ENCODE data around the gene ASPSCR1. TPM values are rescaled to one million over a fixed set of nuclear protein-coding genes. Genes with fewer than 3 reads are reported as not detected.
"Not testable (repeated sequence)": the region's sequence is repeated elsewhere in the genome, so short reads cannot be mapped to it uniquely, and the experiment has no call there.

Gene ASPSCR1
- total RNA-seq, 1 donor from 2014 or later: 38.2 TPM

DNA sequence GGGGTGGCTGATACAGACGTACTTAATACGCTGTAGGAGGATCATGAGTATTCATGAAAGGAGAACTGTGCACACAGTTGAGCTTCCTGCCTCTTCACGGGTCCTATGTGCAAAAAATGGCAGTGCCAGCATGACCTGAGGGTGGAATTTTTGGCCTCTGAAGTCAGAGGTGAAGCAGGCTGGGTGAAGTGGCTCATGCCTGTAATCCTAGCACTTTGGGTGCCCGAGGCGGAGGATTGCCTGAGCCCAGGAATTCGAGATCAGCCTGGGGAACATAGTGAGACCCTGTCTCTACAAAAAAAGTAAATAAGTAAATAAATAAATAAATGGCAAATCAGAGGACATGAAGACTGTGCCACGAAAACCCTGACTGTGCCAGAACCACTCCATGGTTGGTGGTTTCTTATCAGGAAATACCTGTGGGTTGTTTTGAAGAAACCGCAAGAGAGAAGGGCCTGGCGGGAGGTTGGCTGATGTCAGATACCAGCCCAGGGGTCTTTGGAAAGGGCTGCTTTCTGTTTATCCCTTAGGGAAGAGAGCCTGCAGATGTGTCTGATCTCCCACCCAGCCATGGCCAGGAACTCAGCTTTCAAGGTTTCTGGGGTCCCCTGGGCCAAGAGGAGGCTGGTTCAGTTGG lies 3.4 kb downstream of the ASPSCR1 start:
- intact Hi-C loops (cut with micrococcal nuclease): no loop called here

DNA sequence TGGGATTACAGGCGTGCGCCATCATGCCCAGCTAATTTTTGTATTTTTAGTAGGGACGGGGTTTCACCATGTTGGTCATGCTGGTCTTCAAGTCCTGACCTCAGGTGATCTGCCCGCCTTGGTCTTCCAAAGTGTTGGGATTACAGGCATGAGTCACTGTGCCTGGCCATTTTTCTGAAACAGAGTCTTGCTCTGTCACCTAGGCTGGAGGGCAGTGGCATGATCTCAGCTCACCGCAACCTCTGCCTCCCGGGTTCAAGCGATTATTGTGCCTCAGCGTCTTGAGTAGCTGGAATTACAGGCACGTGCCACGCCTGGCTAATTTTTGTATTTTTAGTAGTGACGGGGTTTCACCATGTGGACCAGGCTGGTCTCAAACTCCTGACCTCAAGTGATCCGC lies 4.1 kb downstream of the ASPSCR1 start:
- intact Hi-C loops (cut with micrococcal nuclease): not testable (repeated sequence)

DNA sequence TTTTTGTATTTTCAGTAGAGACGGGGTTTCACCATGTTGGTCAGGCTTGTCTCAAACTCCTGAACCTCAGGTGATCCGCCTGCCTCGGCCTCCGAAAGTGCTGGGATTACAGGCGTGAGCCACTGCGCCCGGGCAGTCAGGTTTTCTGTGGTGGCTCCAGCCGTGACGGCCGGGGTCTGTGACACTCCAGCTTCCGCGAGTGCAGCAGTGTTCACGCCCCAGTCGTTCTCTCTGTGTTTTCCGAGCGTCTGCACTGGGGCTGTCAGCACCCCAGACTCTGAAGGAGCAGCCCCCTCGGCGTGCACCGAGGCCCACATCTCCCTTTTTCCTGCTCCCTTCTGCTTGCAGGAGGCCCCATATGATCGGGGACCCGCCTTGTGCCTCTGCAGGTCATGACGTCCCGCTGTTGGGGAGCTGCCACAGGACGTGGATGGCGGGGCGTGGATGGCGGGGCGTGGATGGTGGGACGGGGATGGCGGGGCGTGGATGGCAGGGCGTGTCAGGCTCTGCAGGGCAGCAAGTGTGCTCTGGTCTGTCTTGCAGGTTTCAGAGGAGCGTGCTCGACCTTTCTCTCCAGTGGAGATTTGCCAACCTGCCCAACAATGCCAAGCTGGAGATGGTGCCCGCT lies 5.7 kb downstream of the ASPSCR1 start:
- intact Hi-C loops (cut with micrococcal nuclease): no loop called here

DNA sequence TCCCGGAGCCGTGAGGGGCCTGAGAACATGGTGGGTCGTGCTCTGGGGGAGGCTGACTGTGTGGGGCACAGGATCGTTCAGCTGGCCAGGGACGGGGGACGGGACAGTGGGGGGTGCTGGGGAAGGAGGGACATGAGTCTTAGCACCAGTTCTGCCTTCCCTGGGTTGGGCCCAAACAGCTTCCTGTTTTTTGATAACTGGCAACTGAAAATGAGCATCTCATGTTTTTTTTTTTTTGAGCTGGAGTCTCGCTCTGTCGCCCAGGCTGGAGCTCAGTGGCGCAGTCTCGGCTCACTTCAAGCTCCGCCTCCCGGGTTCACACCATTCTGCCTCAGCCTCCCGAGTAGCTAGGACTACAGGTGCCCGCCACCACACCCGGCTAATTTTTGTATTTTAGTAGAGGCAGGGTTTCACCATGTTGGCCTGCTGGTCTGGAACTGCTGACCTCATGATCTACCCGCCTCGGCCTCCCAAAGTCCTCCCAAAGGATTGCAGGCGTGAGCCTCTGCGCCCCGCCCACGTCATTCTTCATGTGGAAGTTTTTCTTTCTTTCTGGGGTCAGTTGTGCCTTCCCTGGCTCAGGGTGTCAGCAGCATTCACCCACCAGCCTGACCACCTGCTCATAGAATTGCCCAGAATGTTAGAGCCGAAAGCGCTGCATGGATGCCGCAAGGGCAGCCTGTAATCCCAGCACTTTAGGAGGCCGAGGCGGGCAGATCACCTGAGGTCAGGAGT lies 6.4 kb downstream of the ASPSCR1 start:
- intact Hi-C loops (cut with micrococcal nuclease): no loop called here

DNA sequence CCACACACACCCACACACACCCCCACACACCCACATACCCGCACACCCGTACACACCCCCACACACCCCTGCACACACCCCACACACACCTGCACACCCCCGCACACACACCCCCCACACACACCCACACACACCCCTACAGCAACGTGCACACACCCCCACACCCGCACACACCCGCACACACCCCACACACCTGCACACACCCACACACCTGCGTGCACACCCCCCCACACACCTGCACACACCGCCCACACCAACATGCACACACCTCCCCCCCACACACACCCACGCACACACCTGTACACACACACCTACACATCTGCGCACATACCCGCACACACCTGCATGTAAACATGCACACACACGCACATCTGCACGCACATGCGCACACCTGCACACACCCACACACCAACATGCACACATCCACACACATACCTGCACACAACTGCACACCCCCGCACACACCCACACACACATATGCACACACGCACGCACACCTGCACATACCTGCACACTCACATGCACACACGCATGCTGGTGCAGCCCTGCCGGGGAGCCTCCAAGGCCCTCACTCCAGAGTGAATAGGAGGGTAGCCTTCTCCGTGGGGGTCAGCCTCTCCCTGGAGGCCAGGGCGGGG lies 7.5 kb downstream of the ASPSCR1 start:
- intact Hi-C loops (cut with micrococcal nuclease): no loop called here

DNA sequence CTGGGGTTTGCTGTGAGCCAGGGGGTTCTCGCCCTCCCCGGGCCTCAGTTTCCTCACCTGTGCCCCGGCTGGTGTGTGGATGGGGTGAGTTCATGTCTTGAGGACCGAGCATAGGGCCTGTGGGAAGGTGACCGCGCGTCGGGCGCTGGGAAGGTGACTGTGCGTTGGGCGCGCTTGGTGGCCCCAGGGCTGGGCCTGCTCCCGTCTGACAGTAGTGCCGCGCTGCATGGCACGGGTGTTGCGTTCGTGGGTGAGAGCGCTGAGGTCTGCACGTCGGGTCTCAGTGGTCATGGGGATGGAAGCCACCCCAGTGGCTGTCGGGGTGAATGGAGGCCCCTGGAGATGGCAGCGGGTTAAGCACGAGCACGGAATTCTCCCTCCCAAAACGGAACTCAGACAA lies 9.2 kb downstream of the ASPSCR1 start:
- intact Hi-C loops (cut with micrococcal nuclease): no loop called here

DNA sequence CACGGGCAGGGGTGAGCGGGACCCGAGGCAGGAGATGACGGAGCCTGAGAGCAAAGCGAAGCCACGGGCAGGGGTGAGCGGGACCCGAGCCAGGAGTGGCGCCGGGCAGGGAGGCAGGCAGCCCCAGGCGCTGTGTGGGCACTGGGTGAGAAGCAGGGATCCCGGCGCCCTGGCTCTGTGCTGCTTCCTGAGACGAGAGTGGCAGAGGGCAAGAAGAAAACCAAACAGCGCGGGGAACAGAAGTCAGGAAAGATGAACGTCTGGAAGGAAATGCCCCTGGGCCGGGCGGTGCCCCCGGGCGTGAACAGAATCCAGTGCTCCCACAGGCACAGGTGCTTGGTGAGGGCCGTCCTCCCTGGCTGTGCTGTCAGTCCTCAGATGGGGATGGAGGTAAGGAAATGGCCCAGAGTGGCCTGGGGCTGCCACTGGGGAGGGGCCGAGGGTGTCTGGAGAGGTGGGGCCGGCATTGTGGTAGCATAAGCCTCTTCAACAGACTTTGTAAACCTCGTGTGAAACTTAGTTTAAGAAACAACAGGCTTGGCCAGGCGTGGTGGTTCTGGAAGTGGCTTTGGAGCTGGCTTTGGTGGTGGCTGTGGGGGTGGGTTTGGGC lies 9.8 kb downstream of the ASPSCR1 start:
- intact Hi-C loops (cut with micrococcal nuclease): no loop called here

DNA sequence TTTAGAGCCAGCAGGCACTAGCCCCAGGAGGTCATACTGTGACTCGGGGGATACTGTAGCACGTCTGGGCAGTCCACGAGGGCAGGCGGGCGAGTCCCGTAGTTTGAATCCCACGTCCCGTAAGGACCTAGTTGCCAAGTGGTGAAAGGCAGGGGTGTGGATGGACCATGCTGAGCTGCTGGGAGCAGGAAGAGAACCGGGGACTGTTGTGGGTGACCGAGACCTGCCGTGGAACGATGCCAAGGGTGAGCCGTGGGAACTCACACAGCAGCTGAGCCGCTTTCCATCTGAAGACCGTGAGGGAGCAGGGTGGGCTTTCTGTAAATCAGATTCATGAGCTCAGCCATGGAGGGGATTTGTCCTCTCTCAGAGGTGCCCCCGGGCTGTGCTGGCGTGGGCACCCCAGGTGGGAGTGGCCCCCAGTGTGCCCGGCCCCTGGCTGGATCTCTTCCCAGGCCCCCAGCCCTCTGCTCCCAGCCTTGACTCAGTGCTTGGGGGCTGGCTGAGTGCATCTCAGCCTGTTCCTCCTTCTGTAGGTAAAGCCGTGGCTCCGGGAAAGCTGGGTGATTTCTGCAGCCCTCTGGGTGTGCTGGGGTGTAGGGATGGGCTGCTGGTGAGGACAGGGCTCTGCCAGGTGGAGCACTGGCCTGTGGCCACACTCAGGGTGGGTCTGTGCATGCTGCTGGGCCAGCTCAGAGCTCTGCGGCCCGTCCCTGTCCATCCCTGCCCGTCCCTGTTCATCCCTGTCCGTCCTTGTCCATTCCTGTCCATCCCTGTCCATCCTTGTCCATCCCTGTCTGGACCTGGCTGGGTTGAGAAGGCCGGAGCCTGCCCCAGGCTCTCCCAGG lies 13.6 kb downstream of the ASPSCR1 start:
- intact Hi-C loops (cut with micrococcal nuclease): no loop called here

DNA sequence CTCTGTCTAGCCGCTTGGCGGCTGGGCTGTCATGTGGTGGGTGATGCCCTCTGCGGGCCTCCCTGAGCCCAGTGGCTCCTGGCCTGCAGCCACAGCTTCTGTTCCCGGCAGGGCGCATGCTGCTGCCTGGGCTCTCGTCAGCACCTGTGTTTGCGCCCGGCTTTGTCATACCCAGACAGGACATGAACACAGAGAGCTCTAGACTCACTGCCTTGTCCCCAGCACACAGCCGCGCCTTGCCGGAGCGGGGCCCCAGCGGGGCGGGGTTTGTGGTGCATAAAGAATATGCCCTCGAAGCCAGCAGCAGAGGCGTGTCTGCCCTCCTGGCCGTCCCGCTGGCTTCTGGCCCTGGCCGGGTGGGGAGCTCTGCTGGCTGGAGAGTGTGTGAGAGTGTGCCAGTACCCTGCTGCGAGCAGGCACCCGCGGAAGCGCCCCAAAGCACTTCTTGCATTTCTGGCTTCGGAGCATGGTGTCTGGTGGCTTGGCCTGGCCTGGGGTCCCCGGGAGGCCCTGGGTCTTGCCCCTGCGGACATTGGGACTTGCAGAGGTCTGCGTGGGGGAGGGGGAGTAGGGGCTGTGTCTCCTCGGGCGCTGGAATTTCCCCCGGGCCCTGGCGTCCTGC lies 14.4 kb downstream of the ASPSCR1 start:
- intact Hi-C loops (cut with micrococcal nuclease): no loop called here

DNA sequence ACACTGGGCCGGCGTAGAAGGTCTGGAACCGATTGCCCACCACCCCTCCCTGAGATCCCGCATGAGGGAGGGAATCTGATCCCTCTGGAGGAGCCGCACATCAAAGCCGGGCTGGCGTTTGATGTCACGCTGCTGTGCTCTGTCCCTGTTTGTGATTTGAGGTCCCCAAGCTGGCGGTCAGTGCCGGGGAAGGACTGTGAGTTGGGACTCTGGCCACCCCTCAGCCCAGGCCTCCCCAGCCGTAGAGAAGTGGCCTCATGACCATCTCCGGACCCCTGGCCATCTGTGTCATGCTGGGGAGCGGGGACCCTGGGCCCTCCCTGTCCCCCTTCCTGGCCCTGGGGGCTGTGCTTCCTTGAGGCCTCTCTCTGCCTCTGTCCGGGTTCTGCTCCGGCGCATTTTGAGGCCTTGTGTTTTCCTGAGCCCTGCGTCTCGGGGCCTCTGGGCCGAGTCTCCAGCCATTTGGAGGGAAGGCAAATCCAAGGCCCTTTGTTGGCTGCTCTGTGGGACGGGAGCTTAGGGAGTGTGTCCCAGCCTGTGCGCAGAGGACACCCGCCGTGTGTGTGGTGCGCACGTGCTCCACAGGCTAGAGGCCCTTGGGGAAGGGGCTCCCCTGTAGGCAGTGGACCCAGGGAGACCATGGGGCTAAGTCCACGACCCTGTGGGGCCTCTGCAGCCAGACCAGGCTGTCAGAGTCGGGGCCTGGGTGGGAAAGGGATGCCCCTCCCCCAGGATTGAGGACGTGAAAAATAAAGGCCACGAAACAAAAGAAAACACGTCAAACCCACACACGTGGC lies 15.1 kb downstream of the ASPSCR1 start:
- intact Hi-C loops (cut with micrococcal nuclease): no loop called here

DNA sequence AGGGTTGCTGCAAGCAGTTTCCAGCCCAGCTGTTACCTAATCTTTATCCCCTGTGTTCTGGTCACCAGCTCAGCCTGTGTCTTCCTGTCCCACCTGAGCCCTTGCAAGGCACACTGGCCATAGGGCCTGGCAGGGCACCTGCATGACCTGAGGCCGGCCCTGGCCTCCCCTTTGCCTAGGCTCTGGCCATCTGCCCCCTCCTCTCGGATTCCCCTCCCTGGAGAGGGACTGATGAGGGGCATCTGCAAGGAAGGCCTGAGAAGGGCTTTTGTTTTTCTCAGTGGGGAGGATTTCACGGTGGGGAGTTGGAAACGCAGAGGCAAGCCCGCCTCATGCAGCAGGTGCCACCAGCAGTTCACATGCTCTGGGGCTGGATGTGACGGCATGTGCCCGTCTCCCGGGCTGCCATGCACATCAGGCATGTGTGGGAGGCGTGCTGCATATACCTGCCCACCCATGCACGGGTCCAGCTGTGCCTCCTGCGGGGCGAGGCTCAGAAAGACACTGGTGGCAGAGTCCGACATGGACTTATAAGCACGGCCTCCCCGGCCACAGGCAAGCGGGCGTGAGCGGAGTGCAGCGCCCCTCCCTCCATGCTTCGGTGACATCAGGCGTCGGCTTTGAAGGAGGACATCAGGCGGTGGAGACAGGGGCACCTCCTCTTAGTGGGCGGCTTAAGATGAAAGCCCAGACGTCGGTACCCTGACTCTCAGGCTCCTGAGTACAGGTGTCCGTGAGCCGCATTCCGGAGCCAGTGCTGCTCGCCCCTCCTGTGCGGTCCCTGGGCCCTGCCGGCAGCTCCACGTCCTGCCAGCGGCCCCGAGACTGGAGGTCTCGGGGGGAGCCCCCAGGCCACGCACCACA lies 16.5 kb downstream of the ASPSCR1 start:
- intact Hi-C loops (cut with micrococcal nuclease): no loop called here

DNA sequence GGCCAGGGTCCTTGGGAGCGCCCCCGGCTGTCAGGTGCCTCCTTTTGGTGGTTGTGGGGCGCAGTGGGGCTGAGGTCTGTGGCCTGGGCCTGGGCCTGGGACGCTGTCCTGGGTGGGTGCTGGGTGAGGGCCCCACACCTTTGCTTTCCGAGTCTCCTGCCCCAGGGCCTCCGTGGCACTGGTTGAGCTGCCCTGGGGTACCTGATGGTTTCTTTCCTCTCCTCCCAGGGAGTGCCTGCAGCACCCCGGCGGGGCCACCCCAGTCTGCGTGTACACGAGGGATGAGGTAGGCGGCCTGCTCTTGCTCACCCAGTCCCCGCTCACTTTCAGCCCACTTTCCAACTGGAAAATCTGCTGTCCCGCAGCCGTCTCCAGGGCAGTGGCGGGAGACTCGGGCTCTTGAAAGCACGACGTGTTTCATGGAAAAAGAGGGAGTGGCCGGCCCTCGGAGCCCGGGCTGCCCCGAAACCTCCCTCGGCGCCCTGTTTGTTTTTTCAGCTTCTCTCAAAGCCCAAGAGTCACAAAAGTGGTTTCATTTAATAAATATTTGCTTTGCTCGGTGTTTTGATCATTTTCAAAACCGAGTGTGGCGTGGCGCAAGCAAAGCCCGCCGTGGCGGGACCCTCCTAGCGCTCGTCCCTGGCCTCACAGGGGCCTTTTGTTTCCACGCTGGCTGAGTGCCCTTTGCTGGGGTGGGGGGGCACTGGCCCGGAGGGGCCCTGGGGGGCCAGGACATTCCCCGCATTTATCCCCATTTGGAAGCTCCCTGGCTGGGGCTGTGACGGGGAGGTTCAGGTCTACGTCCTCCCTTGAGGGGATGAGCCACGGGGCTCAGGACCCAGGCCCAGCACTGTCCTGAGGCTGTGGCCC lies 17.4 kb downstream of the ASPSCR1 start:
- intact Hi-C loops (cut with micrococcal nuclease): no loop called here

DNA sequence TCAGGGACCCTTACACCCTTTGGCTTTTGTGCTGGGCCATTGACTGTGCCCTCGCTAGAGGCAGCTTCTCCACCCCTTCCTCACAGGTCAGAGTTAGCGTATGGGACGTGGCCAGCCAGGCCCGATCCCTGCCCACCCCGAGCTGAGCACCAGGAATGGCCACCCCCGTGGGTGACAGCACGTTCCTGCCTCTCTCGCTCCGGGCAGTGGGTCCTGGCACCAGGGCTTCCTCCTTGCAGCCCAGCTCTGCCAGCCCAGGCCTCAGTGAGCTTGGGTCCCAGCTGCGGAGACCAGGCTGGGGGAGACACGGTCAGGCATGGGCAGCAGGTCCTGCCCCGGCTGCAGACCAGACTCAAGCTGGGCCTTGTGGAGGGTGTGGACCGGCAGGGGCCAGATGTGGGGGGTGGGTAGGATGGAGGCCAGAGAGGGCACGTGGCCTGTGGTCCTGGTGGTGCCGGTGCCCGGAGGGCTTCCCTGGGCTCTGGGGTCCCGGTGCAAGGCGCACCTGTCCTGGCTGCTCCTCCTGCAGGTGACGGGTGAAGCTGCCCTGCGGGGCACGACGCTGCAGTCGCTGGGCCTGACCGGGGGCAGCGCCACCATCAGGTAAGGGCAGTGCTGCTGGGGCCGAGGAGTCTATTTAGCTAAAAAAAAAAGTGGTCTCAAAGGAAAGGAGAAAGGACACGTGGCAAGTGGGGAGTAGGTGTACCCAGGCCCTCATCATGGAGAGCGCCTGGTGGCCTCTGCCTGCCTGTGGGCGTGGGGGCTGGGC lies 18.2 kb downstream of the ASPSCR1 start:
- intact Hi-C loops (cut with micrococcal nuclease): no loop called here

DNA sequence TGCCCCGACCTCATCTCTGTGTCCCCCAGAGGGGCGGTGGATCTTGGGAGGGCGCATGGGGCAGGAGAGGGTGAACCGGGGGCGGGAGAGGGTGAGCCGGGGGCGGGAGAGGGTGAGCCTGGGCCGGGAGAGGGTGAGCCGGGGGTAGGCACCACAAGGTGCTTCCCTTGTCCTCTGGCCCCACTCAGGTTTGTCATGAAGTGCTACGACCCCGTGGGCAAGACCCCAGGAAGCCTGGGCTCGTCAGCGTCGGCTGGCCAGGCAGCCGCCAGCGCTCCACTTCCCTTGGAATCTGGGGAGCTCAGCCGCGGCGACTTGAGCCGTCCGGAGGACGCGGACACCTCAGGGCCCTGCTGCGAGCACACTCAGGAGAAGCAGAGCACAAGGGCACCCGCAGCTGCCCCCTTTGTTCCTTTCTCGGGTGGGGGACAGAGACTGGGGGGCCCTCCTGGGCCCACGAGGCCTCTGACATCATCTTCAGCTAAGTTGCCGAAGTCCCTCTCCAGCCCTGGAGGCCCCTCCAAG lies 18.9 kb downstream of the ASPSCR1 start:
- intact Hi-C loops (cut with micrococcal nuclease): no loop called here

DNA sequence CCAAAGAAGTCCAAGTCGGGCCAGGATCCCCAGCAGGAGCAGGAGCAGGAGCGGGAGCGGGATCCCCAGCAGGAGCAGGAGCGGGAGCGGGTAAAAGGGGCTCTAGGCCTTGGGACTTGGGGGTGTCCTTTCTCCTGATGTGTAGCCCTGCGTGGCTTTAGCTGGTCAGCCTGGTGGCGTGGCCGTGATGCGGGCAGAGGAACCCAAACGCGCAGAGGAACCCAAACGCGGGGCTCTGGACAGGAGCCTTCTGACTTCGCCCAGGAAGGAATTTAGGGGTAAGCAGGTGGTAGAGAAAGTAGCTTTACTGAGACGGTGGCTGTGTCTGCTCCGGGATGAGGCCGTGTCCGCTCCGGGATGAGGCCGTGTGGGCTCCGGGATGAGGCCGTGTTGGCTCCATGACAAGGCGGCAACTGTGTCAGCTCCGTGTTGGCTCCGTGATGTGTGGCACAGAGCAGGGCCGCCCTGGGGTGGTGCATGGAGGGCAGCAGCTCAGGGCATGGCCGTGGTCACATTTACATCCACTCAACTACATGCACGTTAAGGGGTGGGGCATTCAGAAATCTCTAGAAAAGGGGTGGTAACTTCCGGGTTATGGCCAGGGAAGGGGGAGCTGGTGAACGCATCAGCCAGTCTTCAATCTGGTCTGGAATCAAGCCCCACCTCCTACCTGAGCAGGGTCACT lies 19.5 kb downstream of the ASPSCR1 start:
- intact Hi-C loops (cut with micrococcal nuclease): no loop called here

DNA sequence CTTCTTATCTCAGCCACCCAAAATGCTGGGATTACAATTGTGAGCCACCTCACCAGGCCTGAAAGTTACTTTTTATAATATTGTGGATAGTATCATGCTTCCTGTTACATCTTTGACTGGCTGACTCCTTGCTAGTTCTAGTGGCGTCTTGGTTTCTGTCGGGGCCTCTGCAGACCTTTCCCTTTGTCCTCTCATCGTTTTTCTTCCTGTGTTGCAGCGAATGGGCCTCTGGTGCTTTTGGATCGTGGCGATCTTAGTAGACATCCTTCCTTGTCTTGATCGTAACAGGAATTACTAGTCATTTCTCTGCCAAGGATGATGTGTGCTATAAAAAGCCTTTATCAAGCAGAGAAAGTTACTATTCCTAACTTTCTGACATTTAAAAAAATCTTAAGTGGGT lies 20.8 kb downstream of the ASPSCR1 start:
- intact Hi-C loops (cut with micrococcal nuclease): no loop called here

Measured in T-helper 1 cell treated with Interleukin-12 subunit alpha and Interleukin-12 subunit beta and Interleukin-4 antibody, amounts not matched to agents 30 ng/mL and 1 ng/mL, for 36 hours (primary cell).